GM18508 (cell line): ENCODE measurements around the gene ZNF597.

Experiments
- ATAC-seq: cut with Tn5 transposase; IDR thresholded peaks from one replicate; pipeline ENCODE4 v1.9.1; 2021; ENCODE audit warnings: moderate number of reproducible peaks; ENCODE audit not compliant: insufficient read depth, unreplicated experiment

The ZNF597 gene, protein sequence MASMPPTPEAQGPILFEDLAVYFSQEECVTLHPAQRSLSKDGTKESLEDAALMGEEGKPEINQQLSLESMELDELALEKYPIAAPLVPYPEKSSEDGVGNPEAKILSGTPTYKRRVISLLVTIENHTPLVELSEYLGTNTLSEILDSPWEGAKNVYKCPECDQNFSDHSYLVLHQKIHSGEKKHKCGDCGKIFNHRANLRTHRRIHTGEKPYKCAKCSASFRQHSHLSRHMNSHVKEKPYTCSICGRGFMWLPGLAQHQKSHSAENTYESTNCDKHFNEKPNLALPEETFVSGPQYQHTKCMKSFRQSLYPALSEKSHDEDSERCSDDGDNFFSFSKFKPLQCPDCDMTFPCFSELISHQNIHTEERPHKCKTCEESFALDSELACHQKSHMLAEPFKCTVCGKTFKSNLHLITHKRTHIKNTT

GRCh38 chr16:3443108-3444031, at the start of gene ZNF597, which contains the start of gene NAA60:
ZNF597 (minus strand) TSS chr16:3443504; CDS start chr16:3443153, 351 bp downstream.
NAA60 (plus strand) TSS chr16:3443680; CDS start chr16:3476228, 32,548 bp downstream.
- no peak for ATAC-seq

DNA sequence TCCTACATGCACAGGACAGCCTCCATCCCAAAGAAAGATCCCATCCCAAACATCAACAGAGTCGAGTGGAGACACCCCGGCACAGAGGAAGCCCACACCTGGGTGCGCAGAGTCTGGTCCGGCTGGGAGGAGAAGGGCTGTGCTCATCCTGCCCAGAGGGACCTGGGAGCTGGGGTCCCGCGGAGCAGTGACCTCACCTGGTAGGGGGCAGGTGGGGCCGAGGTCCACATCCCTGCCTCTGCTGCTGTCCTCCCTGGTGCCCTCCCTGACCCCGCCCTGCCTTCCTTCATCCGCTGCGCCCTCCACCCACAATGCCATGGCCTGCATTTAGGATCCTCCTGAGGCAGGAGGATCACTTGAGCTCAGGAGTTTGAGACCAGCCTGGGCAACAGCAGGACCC, 49.1 kb upstream of the ZNF597 start:
- no peak for ATAC-seq

DNA sequence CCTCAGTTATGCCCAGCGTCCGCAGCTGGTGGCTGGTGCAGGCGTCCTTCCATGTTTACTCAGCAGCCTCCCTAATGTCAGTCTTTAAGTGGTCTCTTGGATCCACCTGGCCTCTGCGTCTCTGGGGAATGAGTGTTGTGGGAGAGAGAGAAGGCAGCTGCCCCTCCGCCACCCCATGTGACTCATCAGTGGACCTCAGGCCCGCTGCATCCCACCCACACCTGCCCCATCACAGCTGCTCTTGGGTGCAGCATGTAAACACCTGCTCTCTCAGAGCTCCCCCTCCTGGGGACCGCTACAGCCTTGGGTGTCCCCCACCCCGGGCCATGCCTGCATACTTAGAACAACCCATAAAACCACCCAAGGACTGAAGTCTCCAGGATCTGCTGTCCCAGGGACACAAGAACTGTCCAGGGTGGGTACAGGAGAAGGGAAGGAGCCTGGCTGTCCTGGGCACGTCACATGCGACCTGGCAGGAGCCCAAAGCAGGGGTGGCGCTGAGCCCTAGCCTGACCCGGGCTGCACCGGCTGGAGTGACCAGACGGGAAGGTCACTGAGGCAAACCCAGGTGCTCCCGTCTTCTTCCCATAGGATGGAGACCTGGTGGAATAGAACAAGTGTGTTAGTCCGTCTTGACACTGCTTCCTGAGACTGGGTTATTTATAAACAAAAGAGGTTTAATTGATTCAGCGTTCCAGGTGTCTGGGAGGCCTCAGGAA, 47.8 kb upstream of the ZNF597 start:
- ATAC-seq: no peak

- ATAC-seq: no peak
These were observed 45.5 kb upstream of the ZNF597 start for GRCh38 chr16:3488801-3489200.

DNA sequence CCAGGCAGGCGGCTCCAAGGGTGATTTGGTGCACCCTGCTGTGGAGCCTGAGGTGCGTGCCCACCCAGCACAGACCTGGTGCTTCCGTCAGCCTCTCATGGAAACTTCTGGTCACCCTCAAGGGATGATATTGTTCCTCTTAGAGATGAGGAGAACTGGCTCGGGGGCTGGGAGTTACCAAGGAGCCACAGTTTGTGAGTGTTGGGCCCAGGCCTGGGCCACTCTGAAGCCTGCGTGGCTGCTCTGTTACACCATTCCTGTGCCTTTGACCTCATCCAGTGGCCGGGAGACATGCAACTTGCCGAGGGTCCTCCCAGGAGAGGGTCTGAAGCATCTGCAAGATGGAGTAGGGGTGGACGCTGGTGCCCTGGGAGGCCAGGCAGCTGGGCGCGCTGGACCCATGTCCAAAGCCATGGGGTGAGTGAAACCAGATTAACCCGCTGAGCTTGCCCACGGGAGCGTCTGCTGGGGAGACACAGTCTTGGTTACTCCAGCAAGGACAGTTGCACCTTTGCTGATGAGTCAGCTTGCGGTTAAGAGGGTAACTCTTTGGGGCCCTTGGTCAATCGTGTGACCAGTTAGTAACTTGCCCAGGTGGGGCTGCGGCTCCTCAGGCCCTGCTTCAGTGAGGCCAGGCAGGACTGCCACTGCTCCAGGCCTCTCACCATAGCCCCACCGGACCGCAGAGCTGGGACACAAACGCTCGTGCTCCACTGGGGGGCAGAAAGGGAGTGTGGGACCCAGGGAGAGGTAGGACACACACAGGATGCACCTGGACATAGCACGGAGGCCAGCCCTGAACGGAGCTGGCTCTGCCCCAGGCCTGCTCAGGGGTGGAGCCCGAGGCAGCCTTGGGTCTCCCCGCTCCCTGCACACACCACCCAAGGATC, 44.5 kb upstream of the ZNF597 start:
- no peak for ATAC-seq

DNA sequence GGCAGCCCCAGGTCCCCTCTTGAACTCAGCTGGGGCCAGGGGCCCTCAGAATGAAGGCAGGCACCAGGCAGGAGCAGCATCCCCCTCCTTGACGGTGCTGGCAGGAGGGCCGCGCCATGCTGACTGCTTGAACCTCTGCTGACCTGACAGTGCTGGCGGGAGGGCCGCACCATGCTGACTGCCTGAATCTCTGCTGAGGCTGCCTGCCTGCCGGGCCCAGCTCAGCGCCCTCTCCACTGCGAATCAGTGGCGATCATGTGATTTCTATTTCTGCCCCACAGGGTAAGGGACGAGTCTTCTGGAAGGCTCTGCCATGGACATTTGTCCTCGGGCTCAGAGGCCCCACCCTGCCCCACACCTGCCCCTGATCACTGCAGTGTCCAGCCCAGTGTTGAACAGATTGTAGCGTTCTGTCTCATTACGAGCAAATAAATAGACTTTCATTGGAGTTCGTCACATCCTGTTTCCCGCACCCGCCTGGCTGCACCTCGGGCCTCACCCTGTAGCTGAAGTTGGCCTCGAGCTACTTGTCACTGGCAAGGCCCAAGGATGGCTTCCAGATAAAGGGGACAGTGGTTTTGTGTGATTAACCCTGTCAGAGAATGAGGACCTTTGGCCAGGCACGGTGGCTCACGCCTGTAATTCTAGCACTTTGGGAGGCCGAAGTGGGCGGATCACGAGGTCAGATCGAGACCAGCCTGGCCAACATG, 43.4 kb upstream of the ZNF597 start:
- no peak for ATAC-seq

DNA sequence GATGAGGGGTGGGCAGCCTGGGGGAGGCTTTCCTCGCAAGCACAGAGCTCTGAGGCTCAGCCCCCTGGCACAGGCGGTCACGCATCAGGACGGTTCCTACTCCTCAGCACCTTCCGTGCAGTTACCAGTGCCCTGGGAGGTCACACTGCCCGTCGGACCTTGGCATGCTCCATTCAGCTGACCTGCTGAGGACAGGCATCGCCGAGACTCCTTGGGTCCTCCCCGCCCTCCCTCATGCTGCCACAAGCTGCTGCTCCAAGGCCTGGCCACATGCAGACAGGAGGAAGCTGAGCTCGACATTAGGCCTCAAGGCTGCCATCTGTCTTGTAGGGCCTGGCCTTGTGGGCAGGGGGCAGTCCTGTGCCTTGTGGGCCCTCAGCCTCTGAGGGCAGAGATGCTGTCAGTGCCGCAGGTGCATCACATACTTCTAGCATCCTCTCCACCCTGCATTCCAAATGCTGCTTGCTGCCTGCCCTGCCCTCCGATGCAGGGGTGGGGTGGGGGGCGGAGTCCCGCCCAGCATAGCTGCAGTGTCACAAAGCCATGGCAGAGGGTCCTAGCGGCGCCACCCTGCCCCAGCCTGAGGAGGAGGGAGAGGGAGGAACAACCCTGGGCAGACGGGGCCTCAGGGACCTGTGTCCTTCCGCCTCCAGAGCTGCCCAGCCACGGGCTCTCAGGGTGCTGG, 42.7 kb upstream of the ZNF597 start:
- ATAC-seq: no peak

GRCh38 chr16:3485097-3485745, 41.9 kb upstream of the ZNF597 start:
- ATAC-seq: no peak

DNA sequence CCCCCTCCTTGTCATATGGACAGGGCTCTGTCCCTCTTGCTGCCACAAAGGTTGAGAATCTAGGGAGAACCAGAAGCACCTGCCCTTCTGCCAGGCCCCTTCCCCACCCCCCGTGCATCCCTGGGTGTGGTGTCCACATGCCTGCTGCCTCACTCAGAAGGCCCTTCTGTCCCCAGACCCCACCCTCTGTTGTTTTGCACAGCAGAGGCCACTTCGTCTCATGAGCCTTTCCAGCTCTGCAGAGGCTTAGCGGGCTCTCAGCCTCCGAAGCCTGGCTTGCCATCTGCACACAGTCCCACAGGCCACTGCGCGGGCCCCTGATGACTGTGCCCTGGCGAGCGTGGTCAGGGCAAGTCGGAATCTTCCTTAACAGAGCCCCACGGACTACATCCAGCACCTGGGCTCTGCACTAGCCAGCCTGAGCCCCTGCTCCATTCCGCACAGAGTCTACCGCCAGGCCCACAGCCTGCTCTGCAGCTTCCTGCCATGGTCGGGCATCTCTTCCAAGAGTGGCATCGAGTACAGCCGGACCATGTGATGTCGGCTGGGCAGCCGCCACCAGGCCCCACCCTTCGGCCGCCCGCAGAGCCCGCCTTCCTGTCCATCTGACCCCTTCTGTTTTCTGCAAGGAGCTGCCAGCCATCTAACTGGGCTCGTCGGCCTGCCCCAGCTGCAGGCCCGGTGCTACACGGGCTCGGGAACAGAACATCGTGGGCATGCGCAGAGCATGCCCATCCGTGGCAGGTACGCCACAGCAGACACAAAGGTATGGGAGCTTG, 41.2 kb upstream of the ZNF597 start:
- no peak for ATAC-seq

GRCh38 chr16:3482659-3483241, 39.4 kb upstream of the ZNF597 start:
- no peak for ATAC-seq

- no peak for ATAC-seq
These were observed 38.7 kb upstream of the ZNF597 start for GRCh38 chr16:3481696-3482658.

- ATAC-seq: no peak
These were observed 37.8 kb upstream of the ZNF597 start for GRCh38 chr16:3480901-3481695.

DNA sequence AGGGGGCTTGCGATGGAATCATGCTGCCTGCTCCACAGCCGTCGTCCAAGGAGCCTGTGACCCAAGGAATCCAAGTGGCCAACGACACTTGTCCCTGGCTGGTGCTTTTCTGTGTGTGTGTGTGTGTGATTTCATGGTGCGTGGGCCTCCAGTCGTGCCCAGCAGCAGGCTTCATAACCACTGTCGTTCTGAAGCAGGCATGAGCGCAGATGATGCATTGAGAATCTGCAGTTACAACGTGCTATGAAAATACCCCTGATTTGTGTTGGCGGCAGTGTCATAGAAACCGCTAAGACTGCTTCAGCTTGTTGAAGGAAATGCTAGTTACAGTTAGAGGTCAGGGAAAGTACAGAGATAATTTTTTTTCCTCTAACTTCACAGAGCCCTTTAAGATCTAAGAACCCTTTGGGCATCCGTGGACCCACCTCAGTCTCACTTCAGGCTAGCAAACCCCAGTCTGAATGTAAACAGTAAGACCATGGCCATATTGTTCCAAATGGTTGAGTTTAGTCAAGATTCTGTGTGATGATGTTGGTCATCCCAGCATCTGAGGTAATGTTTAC, 36.4 kb upstream of the ZNF597 start:
- no peak for ATAC-seq

- no peak for ATAC-seq
These were observed 35.1 kb upstream of the ZNF597 start for GRCh38 chr16:3478242-3478925.
